ENCODE data around the gene ANKS1A.
"Not testable (repeated sequence)": the region's sequence is repeated elsewhere in the genome, so short reads cannot be mapped to it uniquely, and the experiment has no call there.

The ANKS1A gene

GRCh38 chr6:35085359-35086281, 196.6 kb downstream of the ANKS1A start:
- no peak for DNase-seq (ENCODE audit: low read depth)

DNA sequence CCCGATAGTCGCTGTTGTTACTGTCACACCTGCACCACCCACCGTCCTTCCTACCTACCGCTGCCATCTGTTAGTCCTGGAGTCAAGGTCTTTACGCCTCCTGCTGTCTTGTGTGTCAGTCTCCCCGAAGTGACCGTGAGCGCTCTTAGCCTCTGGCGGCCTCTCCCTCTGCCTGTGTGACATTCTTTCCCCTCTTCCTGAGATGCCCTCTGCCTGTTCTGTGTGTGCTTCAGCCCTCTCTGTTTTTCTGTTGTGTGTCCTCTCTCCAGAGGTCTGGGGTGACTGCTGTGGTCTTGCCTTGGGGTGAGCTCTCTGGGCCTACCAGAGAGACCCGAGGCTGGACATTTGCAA, 197.2 kb downstream of the ANKS1A start:
- DNase-seq (ENCODE audit: low read depth) = no peak

DNA sequence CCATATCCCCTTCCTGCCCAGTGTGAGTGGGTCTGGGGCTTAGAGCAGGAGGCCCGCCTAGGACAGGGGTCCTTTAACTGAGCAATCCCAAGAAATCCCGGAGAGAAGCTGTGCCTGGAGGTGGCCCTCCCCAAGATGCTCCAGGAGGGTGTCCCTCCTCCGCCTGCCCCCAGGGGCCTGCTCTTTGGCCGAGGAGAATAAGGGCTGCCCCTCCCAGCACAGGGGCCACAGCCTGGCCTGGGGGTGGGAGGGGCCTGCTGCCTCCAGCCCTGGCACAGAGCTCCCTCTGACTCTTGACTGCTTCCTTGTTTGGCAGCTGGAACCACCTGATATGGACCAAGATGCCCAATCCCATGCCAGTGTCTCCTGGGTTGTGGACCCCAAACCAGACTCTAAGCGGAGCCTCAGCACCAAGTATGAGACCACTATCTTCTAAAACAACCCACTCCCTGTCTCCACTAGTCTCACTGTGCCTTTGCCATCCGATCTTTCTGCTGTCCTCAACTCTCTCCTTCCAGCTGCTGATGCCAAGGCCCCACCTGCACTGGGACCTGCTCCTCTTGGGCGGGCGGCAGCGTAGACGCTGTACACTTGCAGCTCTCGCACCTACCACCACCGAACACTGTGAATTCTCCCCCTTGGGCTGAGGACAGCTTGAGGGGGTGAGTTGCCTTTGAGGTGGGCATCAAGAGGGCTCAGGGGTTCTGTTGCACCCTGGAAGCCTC, 197.7 kb downstream of the ANKS1A start:
- no peak for DNase-seq (ENCODE audit: low read depth)

DNA sequence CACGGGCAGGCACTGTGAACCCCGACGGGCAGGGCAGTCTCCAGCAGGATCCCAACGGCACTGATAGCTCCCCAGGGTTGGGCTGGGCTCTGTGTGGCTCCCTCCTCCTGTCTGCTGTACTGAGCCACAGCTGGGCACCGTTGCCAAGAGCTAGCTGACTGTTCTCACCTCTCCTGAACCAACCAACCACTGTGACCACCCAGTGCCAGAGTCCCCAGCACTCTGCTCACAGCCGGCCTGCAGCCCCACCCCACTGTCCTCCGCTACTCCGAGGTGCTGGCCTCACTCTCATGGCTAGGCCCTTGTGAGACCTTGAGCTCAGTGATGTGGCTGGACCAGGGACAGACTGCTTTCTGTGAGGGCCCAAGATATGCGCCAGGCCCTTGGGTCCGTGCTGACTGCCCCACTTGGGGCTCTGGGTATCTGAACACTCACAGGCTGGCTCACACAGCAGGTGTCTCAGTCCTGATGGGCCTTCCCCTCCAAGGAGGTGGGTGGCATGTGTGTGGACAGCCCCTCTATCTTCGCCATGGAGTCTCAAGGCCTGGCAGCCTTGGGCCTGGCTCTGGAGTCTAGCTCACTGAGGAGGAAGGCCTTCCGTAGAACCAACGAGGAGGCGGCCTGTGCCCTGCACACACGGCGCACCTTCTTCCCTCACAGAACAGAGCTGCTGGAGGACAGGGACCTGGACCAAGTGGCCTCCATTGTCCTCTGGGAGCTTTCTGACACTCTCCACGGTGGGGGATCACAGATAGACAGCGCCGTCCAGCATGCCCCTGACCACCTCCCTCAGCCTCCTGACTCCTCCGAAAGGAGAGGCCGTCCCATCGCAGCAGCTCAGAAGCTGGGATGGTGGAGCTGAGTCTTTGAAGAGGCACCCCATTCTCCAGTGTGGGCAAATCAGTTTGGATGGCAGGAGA, 198.6 kb downstream of the ANKS1A start:
- no peak for DNase-seq (ENCODE audit: low read depth)

GRCh38 chr6:35088281-35089215, 199.5 kb downstream of the ANKS1A start:
- no peak for DNase-seq (ENCODE audit: low read depth)

GRCh38 chr6:35089216-35089934, 200.3 kb downstream of the ANKS1A start:
- DNase-seq (ENCODE audit: low read depth) = no peak

- DNase-seq (ENCODE audit: low read depth) = no peak
Measured at GRCh38 chr6:35089935-35090505, 201.0 kb downstream of the ANKS1A start.

- DNase-seq (ENCODE audit: low read depth) = no peak
Measured at GRCh38 chr6:35090734-35091133, 201.7 kb downstream of the ANKS1A start.

DNA sequence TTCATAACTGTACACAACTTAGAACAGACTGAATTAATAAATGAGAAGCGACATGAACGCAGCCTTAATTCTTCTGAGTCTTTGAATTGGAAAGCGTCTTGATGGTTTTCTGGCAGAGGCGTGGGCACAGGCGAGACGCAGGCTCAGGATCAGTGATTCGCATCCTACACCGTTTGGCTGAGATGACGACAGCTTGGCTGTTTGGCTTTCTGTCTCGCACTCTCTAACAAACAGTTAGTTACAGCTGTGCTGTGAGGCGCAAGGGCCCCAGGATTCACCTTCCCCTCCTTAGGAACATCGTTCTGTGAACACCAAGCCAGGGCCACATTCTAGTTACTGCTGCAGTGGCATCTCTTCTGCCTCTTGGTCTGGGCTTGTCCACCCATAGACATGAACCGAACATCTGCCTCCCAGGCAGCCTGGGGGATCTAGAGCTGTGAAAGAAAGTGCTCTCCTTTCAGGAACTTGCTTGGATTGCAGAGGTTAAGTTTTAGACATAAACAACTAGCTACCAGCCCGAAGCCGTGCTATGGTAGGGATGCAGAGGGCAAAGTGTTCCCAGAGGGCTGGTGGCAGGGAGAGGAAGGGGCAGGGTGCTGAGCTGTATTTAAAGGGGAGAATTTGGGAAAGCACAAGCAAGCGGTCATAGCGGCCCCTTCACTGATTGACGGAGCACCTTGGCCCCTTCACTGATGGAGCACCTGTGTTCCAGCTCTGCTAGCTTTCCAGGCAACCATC, 202.5 kb downstream of the ANKS1A start:
- DNase-seq (ENCODE audit: low read depth) = no peak

GRCh38 chr6:35092362-35093117, 203.5 kb downstream of the ANKS1A start:
- no peak for DNase-seq (ENCODE audit: low read depth)

DNA sequence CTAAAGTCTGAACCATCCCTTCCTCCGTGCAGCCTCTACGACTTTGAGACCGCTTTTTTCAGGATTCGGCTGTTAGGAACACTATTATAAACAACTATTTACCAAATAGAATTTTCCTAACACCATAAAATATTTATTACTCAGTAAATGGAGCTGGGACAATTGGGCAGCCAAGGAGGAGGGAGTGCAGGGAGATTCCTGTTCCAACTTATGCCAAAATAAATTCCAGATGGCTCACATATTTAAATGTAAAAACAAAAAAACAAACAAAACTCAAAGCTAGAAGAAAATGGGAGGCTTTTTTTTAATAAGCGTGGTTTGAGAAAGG, 204.0 kb downstream of the ANKS1A start:
- DNase-seq (ENCODE audit: low read depth) = no peak

DNA sequence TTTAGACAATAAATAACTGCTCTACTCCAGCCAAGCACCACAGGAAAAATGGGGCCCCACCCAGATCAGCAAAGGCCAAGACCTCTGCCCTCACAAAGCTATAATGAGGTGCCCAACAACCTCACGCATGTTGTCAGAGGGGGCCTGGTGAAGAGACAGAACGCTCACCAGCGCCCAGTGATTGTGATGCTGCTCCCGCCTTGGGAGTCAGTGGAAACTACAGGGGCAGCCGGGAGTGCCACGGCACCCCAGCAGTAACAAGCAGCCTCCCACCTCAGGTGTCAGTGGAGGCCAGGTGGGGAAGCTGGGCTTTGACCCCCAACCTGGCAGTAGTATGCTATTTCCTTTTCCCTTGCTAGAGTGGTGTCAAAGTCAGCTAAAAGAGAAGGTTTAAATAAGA, 204.7 kb downstream of the ANKS1A start:
- DNase-seq (ENCODE audit: low read depth) = no peak

GRCh38 chr6:35094183-35094582, 205.1 kb downstream of the ANKS1A start:
- DNase-seq (ENCODE audit: low read depth) = no peak

DNA sequence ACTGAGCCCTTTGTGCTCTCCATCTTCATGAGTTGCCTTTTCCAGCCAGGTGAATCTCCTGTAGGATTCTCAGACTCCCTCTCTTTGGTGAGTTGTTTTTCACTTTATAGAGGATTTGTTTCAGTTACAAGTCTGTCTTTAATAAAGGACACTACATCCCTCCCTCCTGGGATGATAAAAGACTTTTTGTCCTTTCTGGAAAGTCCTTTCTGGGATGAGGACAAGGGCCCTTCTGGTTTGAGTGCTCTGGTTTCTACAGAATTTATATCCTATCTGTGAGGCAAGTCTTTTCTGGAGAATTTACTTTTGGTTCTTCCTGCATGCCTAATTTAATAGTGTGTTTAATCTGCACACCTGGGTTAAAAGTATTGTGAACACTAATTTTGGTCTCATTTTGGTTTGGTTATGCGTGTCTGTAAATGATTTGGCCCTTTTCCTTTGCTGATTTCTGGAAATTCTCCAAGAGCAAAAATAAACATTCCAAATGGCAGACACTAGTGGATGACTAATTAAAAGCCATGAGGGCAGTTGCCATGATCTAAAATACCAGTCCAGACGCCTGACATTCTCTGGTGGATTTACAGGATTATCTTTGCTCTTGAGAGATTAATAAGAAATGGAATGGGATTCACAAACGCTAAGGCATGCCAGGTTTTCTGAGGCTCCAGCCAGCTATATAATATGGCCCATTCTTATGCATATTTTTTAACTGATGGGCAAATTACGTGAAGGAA, 207.2 kb downstream of the ANKS1A start:
- no peak for DNase-seq (ENCODE audit: low read depth)

- no peak for DNase-seq (ENCODE audit: low read depth)
Measured at GRCh38 chr6:35099116-35099515, 210.1 kb downstream of the ANKS1A start.

DNA sequence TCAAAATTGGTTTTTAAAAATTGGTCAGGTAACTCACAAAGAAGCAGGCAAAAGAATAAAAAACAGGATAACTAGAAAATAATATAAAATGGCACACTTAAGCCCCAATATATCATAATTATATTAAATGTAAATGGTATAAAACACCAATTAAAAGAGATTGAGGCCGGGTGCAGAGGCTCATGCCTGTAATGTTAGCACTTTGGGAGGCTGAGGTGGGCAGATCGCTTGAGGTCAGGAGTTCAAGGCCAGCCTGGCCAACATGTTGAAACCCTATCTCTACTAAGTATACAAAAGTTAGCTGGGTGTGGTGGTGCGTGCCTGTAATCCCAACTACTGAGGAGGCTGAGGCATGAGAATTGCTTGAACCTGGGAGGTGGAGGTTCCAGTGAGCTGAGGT, 216.0 kb downstream of the ANKS1A start:
- no peak for DNase-seq (ENCODE audit: low read depth)

GRCh38 chr6:35106061-35106460, 217.0 kb downstream of the ANKS1A start:
- DNase-seq (ENCODE audit: low read depth) = not testable (repeated sequence)

- DNase-seq (ENCODE audit: low read depth) = not testable (repeated sequence)
Measured at GRCh38 chr6:35107208-35107607, 218.2 kb downstream of the ANKS1A start.
